Motor neuron (in vitro differentiated cells): Measurements from ENCODE around the gene LAMB1. TPM values are rescaled to one million over a fixed set of nuclear protein-coding genes. Genes with fewer than 3 reads are reported as not detected.

ENCODE experiments used
- ATAC-seq, 8 experiments: fragments of 200-7000 bp; cut with Tn5 transposase; replicated peaks in 6 of 8; 2 replicates each; pipeline ENCODE4 v1.8.0; 2021; ENCODE audit warnings: mild to moderate bottlenecking in 8 of 8, moderate library complexity in 8 of 8
- H3K27ac ChIP-seq, 2 donors: fragments of 250-450 bp; sonication (Bioruptor Pico); 2 replicates each; pipeline ENCODE4 v1.9.0; 2021; ENCODE audit warnings: antibody characterized with exemption in 2 of 2, mild to moderate bottlenecking in 2 of 2, moderate library complexity in 1 of 2
- H3K4me1 ChIP-seq, 2 donors: fragments of 250-450 bp; sonication (Bioruptor Pico); replicated peaks in 1 of 2; 2 replicates each; pipeline ENCODE4 v1.6.1; 2021; ENCODE audit warnings: antibody characterized with exemption in 2 of 2, mild to moderate bottlenecking in 2 of 2, moderate library complexity in 1 of 2
- H3K4me3 ChIP-seq, 5 donors: fragments of 250-450 bp; sonication (Bioruptor Pico); 2 replicates each; pipeline ENCODE4 v1.9.0; 2021; ENCODE audit warnings: antibody characterized with exemption in 5 of 5, mild to moderate bottlenecking in 5 of 5, moderate library complexity in 4 of 5
- WGBS, 10 experiments: fragments of 450-650 bp; shearing (Covaris generic); methylation state at CpG; one replicate each; pipeline ENCODE4 v1.0.0; 2022; 5-methylcytosine and 5-hydroxymethylcytosine counted together
- in situ Hi-C, 9 experiments: fragments of 400-800 bp; cut with MboI; loops; one replicate each; pipeline ENCODE4 v1.15.0; 2021; ENCODE audit warnings: low sequenced_read_pairs in 9 of 9, low pct_unique_long_range_greater_than_20kb in 2 of 9; ENCODE audit not compliant: unreplicated experiment in 9 of 9
- total RNA-seq, 8 experiments: library from RNA; unstranded; fragments of 300-600 nt; gene quantifications; 2 replicates each; pipeline versions ENCODE4 v1.2.3 to v1.2.4, GENCODE V29; 2022

The LAMB1 gene
- total RNA-seq, 8 experiments from 2014 or later = 11.1 to 564 (median 88.7) TPM

- no peak for ATAC-seq
- Histone ChIP-seq H3K27ac (no peak overlapping the region), H3K4me1 (no peaks in the 10 kb centered on the region), H3K4me3 (no peak overlapping the region)
- in situ Hi-C loops = no loop called here
- WGBS, 10 experiments = 40 to 100% (median 90%) methylated on average over 2 to 9 of the region's 9 CpGs
Measured at GRCh38 chr7:107989618-107990373, 13.2 kb downstream of the LAMB1 start.

- in situ Hi-C loops = no loop called here
- WGBS, 10 experiments = 0 to 100% (median 74%) methylated on average over 1 to 2 of the region's 2 CpGs; no CpG with 5 or more reads in 4 of the 10 experiments
- Histone ChIP-seq H3K4me1 (peaks cover 0 to 7% of the 10 kb centered on the region in 2 donors), H3K4me3 (no peak overlapping the region), H3K27ac (no peak overlapping the region)
- ATAC-seq = peak in 3 of 8 experiments; percentile 65 to 86 (median 83)
Measured at GRCh38 chr7:107982918-107983389, 20.0 kb downstream of the LAMB1 start.

GRCh38 chr7:107982042-107982840 is 20.7 kb downstream of the LAMB1 start:
- 62 to 98% (median 84%) methylated on average over 1 to 9 of the region's 9 CpGs for WGBS, 10 experiments
- in situ Hi-C loops = no loop called here
- Histone ChIP-seq H3K4me3 (no peak overlapping the region), H3K4me1 (peaks cover 0 to 7% of the 10 kb centered on the region in 2 donors), H3K27ac (no peak overlapping the region)
- no peak for ATAC-seq

- Histone ChIP-seq H3K4me1 (peaks cover 0 to 7% of the 10 kb centered on the region in 2 donors), H3K4me3 (no peak overlapping the region), H3K27ac (no peak overlapping the region)
- in situ Hi-C loops = no loop called here
- WGBS, 10 experiments = 0 to 100% (median 72%) methylated on average over 1 to 4 of the region's 4 CpGs; no CpG with 5 or more reads in 1 of the 10 experiments
- no peak for ATAC-seq
Measured at GRCh38 chr7:107981466-107981865, 21.5 kb downstream of the LAMB1 start.

GRCh38 chr7:107980671-107981190 is 22.2 kb downstream of the LAMB1 start:
- ATAC-seq = no peak
- no peak overlapping the region for H3K4me3 ChIP-seq
- H3K4me1 ChIP-seq = peaks cover 0 to 7% of the 10 kb centered on the region in 2 donors
- in situ Hi-C loops = no loop called here
- H3K27ac ChIP-seq = no peak overlapping the region
- WGBS, 10 experiments = 86 to 100% (median 99%) methylated on average over 1 to 7 of the region's 8 CpGs; no CpG with 5 or more reads in 2 of the 10 experiments

GRCh38 chr7:107980171-107980570 is 22.8 kb downstream of the LAMB1 start:
- WGBS, 10 experiments = 80 to 100% (median 95%) methylated on average over 2 to 3 of the region's 3 CpGs; no CpG with 5 or more reads in 1 of the 10 experiments
- no peak for ATAC-seq
- Histone ChIP-seq H3K4me1 (peaks cover 0 to 7% of the 10 kb centered on the region in 2 donors), H3K27ac (no peak overlapping the region), H3K4me3 (no peak overlapping the region)
- in situ Hi-C loops = no loop called here

- Histone ChIP-seq H3K27ac (no peak overlapping the region), H3K4me3 (no peak overlapping the region), H3K4me1 (peaks cover 0 to 7% of the 10 kb centered on the region in 2 donors)
- in situ Hi-C loops = no loop called here
- no peak for ATAC-seq
- 86 to 100% (median 100%) methylated on average over 1 to 5 of the region's 5 CpGs; no CpG with 5 or more reads in 1 of the 10 experiments for WGBS, 10 experiments
Measured at GRCh38 chr7:107978815-107979408, 24.0 kb downstream of the LAMB1 start.

GRCh38 chr7:107977048-107977447 is 25.9 kb downstream of the LAMB1 start:
- no peak for ATAC-seq
- in situ Hi-C loops = no loop called here
- no peak overlapping the region for H3K27ac ChIP-seq

GRCh38 chr7:107976620-107977019 is 26.3 kb downstream of the LAMB1 start:
- ATAC-seq = no peak
- WGBS, 10 experiments = 80 to 100% (median 95%) methylated on average over 1 of the region's 1 CpG; no CpG with 5 or more reads in 3 of the 10 experiments

More at GRCh38 chr7:107977048-107977447, 25.9 kb downstream of the LAMB1 start:
- no peak overlapping the region for H3K4me3 ChIP-seq
- peaks cover 0 to 2% of the 10 kb centered on the region in 2 donors for H3K4me1 ChIP-seq
- WGBS, 10 experiments = 49 to 100% (median 82%) methylated on average over 1 to 3 of the region's 4 CpGs; no CpG with 5 or more reads in 5 of the 10 experiments

GRCh38 chr7:107975394-107976013 is 27.5 kb downstream of the LAMB1 start:
- no peak for ATAC-seq
- Histone ChIP-seq H3K4me3 (no peak overlapping the region), H3K4me1 (no peaks in the 10 kb centered on the region), H3K27ac (no peak overlapping the region)
- in situ Hi-C loops = no loop called here
- 52 to 100% (median 81%) methylated on average over 1 to 12 of the region's 13 CpGs; no CpG with 5 or more reads in 1 of the 10 experiments for WGBS, 10 experiments

More at GRCh38 chr7:107976620-107977019, 26.3 kb downstream of the LAMB1 start:
- Histone ChIP-seq H3K27ac (no peak overlapping the region), H3K4me1 (no peaks in the 10 kb centered on the region), H3K4me3 (no peak overlapping the region)
- in situ Hi-C loops = no loop called here

GRCh38 chr7:107973861-107974260 is 29.1 kb downstream of the LAMB1 start:
- no peaks in the 10 kb centered on the region for H3K4me1 ChIP-seq
- H3K27ac ChIP-seq = no peak overlapping the region
- no peak for ATAC-seq
- in situ Hi-C loops = no loop called here
- H3K4me3 ChIP-seq = no peak overlapping the region

- no peak for ATAC-seq
- Histone ChIP-seq H3K4me1 (no peaks in the 10 kb centered on the region), H3K4me3 (no peak overlapping the region), H3K27ac (no peak overlapping the region)
- in situ Hi-C loops = no loop called here
- WGBS, 10 experiments = 68 to 100% (median 93%) methylated on average over 1 to 5 of the region's 8 CpGs; no CpG with 5 or more reads in 1 of the 10 experiments
Measured at GRCh38 chr7:107972941-107973376, 30.0 kb downstream of the LAMB1 start.
